OCI-LY1 (cell line): ENCODE data around the gene POLR1A.

Experiments used
- H2AFZ ChIP-seq: fragments of 200-600 bp; sonication (generic), shearing (Covaris generic); 2 replicates; pipeline ENCODE4 v1.6.0; 2014; ENCODE audit warnings: antibody characterized with exemption, mild to moderate bottlenecking, low read length
- H3F3A ChIP-seq: fragments of 200-600 bp; sonication (generic), shearing (Covaris generic); 2 replicates; pipeline ENCODE4 v1.6.0; 2014; ENCODE audit warnings: mild to moderate bottlenecking, antibody characterized with exemption, low read length, moderate library complexity; ENCODE audit not compliant: insufficient read depth
- H3K27ac ChIP-seq: fragments of 200-600 bp; sonication (generic); 2 replicates; pipeline ENCODE4 v1.5.1; 2014; ENCODE audit warnings: low read length, mixed run types, mild to moderate bottlenecking, low read depth; ENCODE audit not compliant: poor library complexity, severe bottlenecking
- H3K27me3 ChIP-seq: fragments of 200-600 bp; sonication (generic); 2 replicates; pipeline ENCODE4 v1.6.0; 2014; ENCODE audit warnings: antibody characterized with exemption, mild to moderate bottlenecking, low read length, moderate library complexity; ENCODE audit not compliant: insufficient read depth
- H3K36me3 ChIP-seq: fragments of 200-600 bp; sonication (generic); 2 replicates; pipeline ENCODE4 v1.6.1; 2014; ENCODE audit warnings: mild to moderate bottlenecking, antibody characterized with exemption, low read length, moderate library complexity, mixed read lengths; ENCODE audit not compliant: insufficient read depth
- H3K4me1 ChIP-seq: fragments of 200-600 bp; sonication (generic); 2 replicates; pipeline ENCODE4 v1.5.1; 2014; ENCODE audit warnings: mild to moderate bottlenecking, low read length, moderate library complexity; ENCODE audit not compliant: insufficient read depth, severe bottlenecking
- H3K4me2 ChIP-seq: fragments of 200-600 bp; sonication (generic), shearing (Covaris generic); 2 replicates; pipeline ENCODE4 v1.6.1; 2014; ENCODE audit warnings: low read length
- H3K4me3 ChIP-seq: fragments of 200-600 bp; sonication (generic); 2 replicates; pipeline ENCODE4 v1.5.1; 2014; ENCODE audit warnings: low read length, low read depth, mild to moderate bottlenecking, mixed read lengths; ENCODE audit not compliant: poor library complexity, severe bottlenecking
- H3K79me2 ChIP-seq: fragments of 200-600 bp; shearing (Covaris generic); 2 replicates; pipeline ENCODE4 v1.6.1; 2016; ENCODE audit warnings: mixed run types, low read length, mixed read lengths; ENCODE audit not compliant: insufficient read depth
- H3K9ac ChIP-seq: fragments of 200-600 bp; sonication (generic), shearing (Covaris generic); 2 replicates; pipeline ENCODE4 v1.6.1; 2014; ENCODE audit warnings: mild to moderate bottlenecking, low read length, mixed read lengths
- H3K9me2 ChIP-seq: fragments of 200-600 bp; sonication (generic), shearing (Covaris generic); 2 replicates; pipeline ENCODE4 v1.6.1; 2014; ENCODE audit warnings: low read depth, mild to moderate bottlenecking, low read length, mixed read lengths
- H3K9me3 ChIP-seq: fragments of 200-600 bp; shearing (Covaris generic); 2 replicates; pipeline ENCODE4 v1.6.1; 2014; ENCODE audit warnings: low read length, mixed read lengths
- H4K20me1 ChIP-seq: fragments of 200-600 bp; sonication (generic), shearing (Covaris generic); 2 replicates; pipeline ENCODE4 v1.6.0; 2016; ENCODE audit warnings: mild to moderate bottlenecking, low read length; ENCODE audit not compliant: insufficient read depth
- EZH2 ChIP-seq: fragments of 200-600 bp; sonication (generic), shearing (Covaris generic); IDR thresholded peaks from 2 replicates; pipeline ENCODE4 v1.8.0; 2017; ENCODE audit warnings: borderline replicate concordance, mixed run types, mild to moderate bottlenecking, antibody characterized with exemption, low read length, moderate library complexity, mixed read lengths
- TF ChIP-seq, protein P1 (sequence below): fragments of 200-600 bp; sonication (generic), shearing (Covaris generic); IDR thresholded peaks from 2 replicates; pipeline ENCODE4 v1.5.1; 2017; ENCODE audit warnings: mild to moderate bottlenecking, antibody characterized with exemption, low read length, moderate library complexity, mixed read lengths

Gene POLR1A

DNA sequence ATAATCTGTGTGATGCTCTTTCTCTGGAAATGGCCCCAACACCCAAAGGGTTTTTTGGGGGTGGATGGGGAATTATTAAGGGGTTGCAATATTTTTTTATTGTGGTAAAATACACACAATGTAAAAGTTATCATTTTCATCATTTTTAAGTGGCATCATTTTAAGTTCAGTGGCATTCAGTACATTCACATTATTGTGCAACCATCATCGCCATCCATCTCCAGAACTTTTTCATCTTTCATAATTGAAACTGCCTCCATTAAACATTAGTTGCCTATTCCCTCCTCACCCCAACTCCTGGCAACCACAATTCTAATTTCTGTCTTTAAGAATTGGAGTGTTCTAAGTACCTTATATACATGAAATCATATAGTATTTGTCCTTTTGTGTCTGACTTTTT, 90.0 kb downstream of the POLR1A start:
- Histone ChIP-seq H3F3A (no peaks in the 10 kb centered on the region), H3K27ac (no peak overlapping the region), H3K27me3 (no peaks in the 10 kb centered on the region), H3K9me3 (peaks cover 4% of the 10 kb centered on the region), H3K4me1 (peaks cover 21% of the 10 kb centered on the region), H3K9me2 (no peaks in the 10 kb centered on the region), H3K79me2 (no peaks in the 10 kb centered on the region), H3K4me2 (no peak overlapping the region), H3K9ac (no peak overlapping the region), H3K4me3 (no peak overlapping the region), H4K20me1 (no peaks in the 10 kb centered on the region), H2AFZ (no peak overlapping the region), H3K36me3 (no peaks in the 10 kb centered on the region; the same call in 1 of the 2 replicates)
- TF ChIP-seq, protein P1, sequence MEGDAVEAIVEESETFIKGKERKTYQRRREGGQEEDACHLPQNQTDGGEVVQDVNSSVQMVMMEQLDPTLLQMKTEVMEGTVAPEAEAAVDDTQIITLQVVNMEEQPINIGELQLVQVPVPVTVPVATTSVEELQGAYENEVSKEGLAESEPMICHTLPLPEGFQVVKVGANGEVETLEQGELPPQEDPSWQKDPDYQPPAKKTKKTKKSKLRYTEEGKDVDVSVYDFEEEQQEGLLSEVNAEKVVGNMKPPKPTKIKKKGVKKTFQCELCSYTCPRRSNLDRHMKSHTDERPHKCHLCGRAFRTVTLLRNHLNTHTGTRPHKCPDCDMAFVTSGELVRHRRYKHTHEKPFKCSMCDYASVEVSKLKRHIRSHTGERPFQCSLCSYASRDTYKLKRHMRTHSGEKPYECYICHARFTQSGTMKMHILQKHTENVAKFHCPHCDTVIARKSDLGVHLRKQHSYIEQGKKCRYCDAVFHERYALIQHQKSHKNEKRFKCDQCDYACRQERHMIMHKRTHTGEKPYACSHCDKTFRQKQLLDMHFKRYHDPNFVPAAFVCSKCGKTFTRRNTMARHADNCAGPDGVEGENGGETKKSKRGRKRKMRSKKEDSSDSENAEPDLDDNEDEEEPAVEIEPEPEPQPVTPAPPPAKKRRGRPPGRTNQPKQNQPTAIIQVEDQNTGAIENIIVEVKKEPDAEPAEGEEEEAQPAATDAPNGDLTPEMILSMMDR = no peak
- TF ChIP-seq EZH2 = no peak

- Histone ChIP-seq H3K9me3 (peaks cover 4% of the 10 kb centered on the region), H3K27ac (no peak overlapping the region), H3K79me2 (no peaks in the 10 kb centered on the region), H3K9me2 (no peaks in the 10 kb centered on the region), H4K20me1 (no peaks in the 10 kb centered on the region), H3K4me2 (no peak overlapping the region), H3K4me1 (peaks cover 21% of the 10 kb centered on the region), H3F3A (no peaks in the 10 kb centered on the region), H3K4me3 (no peak overlapping the region), H2AFZ (no peak overlapping the region), H3K27me3 (no peaks in the 10 kb centered on the region), H3K36me3 (no peaks in the 10 kb centered on the region; the same call in 1 of the 2 replicates), H3K9ac (no peak overlapping the region)
- no peak for TF ChIP-seq EZH2
- TF ChIP-seq, protein P1 = no peak
Observed at GRCh38 chr2:86015006-86015405, 90.7 kb downstream of the POLR1A start.

GRCh38 chr2:86014493-86014892, 91.2 kb downstream of the POLR1A start:
- H3K9ac ChIP-seq = no peak overlapping the region
- H3K36me3 ChIP-seq = no peaks in the 10 kb centered on the region; the same call in 1 of the 2 replicates
- no peaks in the 10 kb centered on the region for H3K27me3 ChIP-seq
- no peaks in the 10 kb centered on the region for H3K79me2 ChIP-seq
- no peak overlapping the region for H3K4me2 ChIP-seq
- no peaks in the 10 kb centered on the region for H3K9me2 ChIP-seq
- H3K4me1 ChIP-seq = peaks cover 21% of the 10 kb centered on the region
- no peak overlapping the region for H3K4me3 ChIP-seq
- no peak overlapping the region for H2AFZ ChIP-seq
- TF ChIP-seq, protein P1 = no peak
- TF ChIP-seq EZH2 = no peak
- no peaks in the 10 kb centered on the region for H3F3A ChIP-seq
- H4K20me1 ChIP-seq = no peaks in the 10 kb centered on the region
- peaks cover 4% of the 10 kb centered on the region for H3K9me3 ChIP-seq
- no peak overlapping the region for H3K27ac ChIP-seq
